OCI-LY7 (cell line): Measurements from ENCODE around the gene ZNF44.

Source experiments
- EZH2phosphoT487 ChIP-seq: fragments of 200-600 bp; sonication (generic); IDR thresholded peaks from 2 replicates; pipeline ENCODE4 v1.6.1; 2018; ENCODE audit warnings: low read depth, borderline replicate concordance, mild to moderate bottlenecking, mixed run types, antibody characterized with exemption, low read length, moderate library complexity, mixed read lengths
- TF ChIP-seq, protein P1 (sequence below): fragments of 200-600 bp; sonication (generic); conservative IDR thresholded peaks from 2 replicates; pipeline ENCODE4 v1.5.1; 2014; ENCODE audit warnings: mild to moderate bottlenecking, antibody characterized with exemption, low read length, moderate library complexity, mixed read lengths

DNA sequence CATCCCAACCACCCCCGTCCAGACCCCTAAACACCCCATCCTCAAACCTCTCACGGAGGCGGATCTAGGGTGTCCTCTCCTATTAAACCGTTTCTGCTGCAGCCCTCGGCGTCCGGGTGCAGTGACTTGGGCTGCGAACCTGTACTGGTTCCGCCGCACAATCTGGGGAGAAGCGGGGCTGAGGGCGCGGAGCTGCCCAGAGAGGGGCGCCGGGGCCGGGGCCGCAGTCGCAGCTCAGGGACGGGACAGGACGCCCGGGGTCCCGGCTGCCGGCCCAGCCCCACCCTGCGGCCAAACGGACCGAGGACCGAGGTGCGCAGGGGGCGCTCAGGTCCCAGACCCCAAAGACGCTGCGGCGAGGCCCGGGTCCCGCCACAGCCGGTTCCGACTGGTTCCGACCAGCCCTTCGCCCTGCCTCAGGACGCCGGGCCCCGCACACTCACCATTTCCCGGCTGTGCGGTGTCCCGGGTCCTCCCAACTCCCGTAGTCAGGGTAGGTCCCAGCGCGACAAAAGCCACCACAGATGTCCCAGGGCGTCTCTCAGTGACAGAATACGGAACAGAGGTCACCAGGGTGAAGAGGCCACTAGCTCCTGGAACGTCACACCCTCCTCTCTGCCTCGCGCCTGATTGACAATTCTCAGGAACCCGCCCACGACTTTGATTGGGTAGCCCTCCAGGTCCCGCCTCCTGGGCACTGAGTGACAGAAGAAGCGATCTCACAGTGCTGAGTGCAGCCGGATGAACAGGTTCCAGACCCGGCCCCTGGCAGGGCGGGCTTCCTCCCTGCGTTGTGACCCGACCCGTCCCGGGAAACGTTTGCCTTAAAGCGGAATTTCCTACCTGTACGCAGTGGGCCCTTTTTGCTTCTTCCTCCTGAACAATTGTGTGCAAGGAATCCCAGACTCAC, at the start of gene ZNF44:
- TF ChIP-seq, protein P1, sequence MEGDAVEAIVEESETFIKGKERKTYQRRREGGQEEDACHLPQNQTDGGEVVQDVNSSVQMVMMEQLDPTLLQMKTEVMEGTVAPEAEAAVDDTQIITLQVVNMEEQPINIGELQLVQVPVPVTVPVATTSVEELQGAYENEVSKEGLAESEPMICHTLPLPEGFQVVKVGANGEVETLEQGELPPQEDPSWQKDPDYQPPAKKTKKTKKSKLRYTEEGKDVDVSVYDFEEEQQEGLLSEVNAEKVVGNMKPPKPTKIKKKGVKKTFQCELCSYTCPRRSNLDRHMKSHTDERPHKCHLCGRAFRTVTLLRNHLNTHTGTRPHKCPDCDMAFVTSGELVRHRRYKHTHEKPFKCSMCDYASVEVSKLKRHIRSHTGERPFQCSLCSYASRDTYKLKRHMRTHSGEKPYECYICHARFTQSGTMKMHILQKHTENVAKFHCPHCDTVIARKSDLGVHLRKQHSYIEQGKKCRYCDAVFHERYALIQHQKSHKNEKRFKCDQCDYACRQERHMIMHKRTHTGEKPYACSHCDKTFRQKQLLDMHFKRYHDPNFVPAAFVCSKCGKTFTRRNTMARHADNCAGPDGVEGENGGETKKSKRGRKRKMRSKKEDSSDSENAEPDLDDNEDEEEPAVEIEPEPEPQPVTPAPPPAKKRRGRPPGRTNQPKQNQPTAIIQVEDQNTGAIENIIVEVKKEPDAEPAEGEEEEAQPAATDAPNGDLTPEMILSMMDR, result 0 out of 2 replicates have a peak, but pooled peaks have one; percentile 19
- no peak for TF ChIP-seq EZH2phosphoT487
